KMS-11 (cell line): ENCODE measurements around the gene ZC3HAV1L.

Experiments used
- H2AFZ ChIP-seq: fragments of 200-600 bp; sonication (generic); 2 replicates; pipeline ENCODE4 v1.6.1; 2016; ENCODE audit warnings: antibody characterized with exemption, mixed run types, low read depth
- H3K27ac ChIP-seq: fragments of 200-600 bp; sonication (generic); 2 replicates; pipeline ENCODE4 v1.6.1; 2016; ENCODE audit warnings: mild to moderate bottlenecking, mixed run types
- H3K27me3 ChIP-seq: fragments of 200-600 bp; sonication (generic); 2 replicates; pipeline ENCODE4 v1.6.1; 2017; ENCODE audit warnings: mild to moderate bottlenecking, low read depth, mixed run types, moderate library complexity; ENCODE audit not compliant: insufficient read depth
- H3K36me3 ChIP-seq: fragments of 200-600 bp; sonication (generic); 2 replicates; pipeline ENCODE4 v1.6.1; 2017; ENCODE audit warnings: mild to moderate bottlenecking, mixed run types; ENCODE audit not compliant: insufficient read depth
- H3K4me1 ChIP-seq: fragments of 200-600 bp; sonication (generic); 2 replicates; pipeline ENCODE4 v1.6.1; 2016; ENCODE audit warnings: mild to moderate bottlenecking, low read depth, mixed run types; ENCODE audit not compliant: poor library complexity, severe bottlenecking
- H3K4me2 ChIP-seq: fragments of 200-600 bp; sonication (generic); 2 replicates; pipeline ENCODE4 v1.7.0; 2016; ENCODE audit warnings: mild to moderate bottlenecking, mixed run types
- H3K4me3 ChIP-seq: fragments of 200-600 bp; sonication (generic); IDR thresholded peaks from 2 replicates; pipeline ENCODE4 v1.6.1; 2017; ENCODE audit warnings: low read depth, low read length, mixed read lengths; ENCODE audit not compliant: insufficient read depth
- H3K79me2 ChIP-seq: fragments of 200-600 bp; sonication (generic); 2 replicates; pipeline ENCODE4 v1.6.1; 2016; ENCODE audit warnings: low read depth, mixed run types; ENCODE audit not compliant: insufficient read depth
- H3K9ac ChIP-seq: fragments of 200-600 bp; sonication (generic); 2 replicates; pipeline ENCODE4 v1.6.1; 2016; ENCODE audit warnings: mild to moderate bottlenecking, mixed run types
- H4K20me1 ChIP-seq: fragments of 200-600 bp; sonication (generic); 2 replicates; pipeline ENCODE4 v1.6.1; 2016; ENCODE audit warnings: mild to moderate bottlenecking, mixed run types; ENCODE audit not compliant: insufficient read depth
- TF ChIP-seq, protein P1 (sequence below): fragments of 200-600 bp; sonication (generic); conservative IDR thresholded peaks from 2 replicates; pipeline ENCODE4 v1.6.1; 2017; ENCODE audit warnings: low read depth, mild to moderate bottlenecking, antibody characterized with exemption, low read length, moderate library complexity, mixed read lengths

ZC3HAV1L gene

DNA sequence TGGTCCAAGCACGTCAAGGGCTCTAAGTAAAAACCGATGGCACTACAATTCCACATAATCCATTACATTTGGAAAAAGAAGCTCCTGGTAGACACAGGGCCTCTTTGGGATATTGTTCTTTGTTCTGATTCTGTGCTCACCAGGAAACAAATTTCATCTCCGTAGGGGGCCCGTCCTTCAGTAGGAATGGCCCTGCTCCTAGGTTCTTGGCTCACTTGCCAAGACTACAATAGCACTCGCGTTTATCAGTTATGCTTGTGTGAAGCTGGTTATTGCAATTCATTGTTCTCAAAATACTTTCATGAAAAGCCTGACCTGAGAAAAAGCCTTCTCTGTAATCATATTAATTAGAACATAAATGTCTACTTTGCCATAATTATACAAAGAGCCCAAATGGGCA is 10.3 kb upstream of the ZC3HAV1L start:
- H2AFZ ChIP-seq = no peak overlapping the region
- no peaks in the 10 kb centered on the region for H4K20me1 ChIP-seq
- no peak overlapping the region for H3K4me3 ChIP-seq
- H3K27me3 ChIP-seq = no peaks in the 10 kb centered on the region
- H3K36me3 ChIP-seq = no peaks in the 10 kb centered on the region
- H3K79me2 ChIP-seq = no peaks in the 10 kb centered on the region
- H3K27ac ChIP-seq = no peak overlapping the region
- peaks cover 12% of the 10 kb centered on the region for H3K4me1 ChIP-seq
- H3K9ac ChIP-seq = no peak overlapping the region
- TF ChIP-seq, protein P1, sequence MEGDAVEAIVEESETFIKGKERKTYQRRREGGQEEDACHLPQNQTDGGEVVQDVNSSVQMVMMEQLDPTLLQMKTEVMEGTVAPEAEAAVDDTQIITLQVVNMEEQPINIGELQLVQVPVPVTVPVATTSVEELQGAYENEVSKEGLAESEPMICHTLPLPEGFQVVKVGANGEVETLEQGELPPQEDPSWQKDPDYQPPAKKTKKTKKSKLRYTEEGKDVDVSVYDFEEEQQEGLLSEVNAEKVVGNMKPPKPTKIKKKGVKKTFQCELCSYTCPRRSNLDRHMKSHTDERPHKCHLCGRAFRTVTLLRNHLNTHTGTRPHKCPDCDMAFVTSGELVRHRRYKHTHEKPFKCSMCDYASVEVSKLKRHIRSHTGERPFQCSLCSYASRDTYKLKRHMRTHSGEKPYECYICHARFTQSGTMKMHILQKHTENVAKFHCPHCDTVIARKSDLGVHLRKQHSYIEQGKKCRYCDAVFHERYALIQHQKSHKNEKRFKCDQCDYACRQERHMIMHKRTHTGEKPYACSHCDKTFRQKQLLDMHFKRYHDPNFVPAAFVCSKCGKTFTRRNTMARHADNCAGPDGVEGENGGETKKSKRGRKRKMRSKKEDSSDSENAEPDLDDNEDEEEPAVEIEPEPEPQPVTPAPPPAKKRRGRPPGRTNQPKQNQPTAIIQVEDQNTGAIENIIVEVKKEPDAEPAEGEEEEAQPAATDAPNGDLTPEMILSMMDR = no peak
- H3K4me2 ChIP-seq = no peak overlapping the region

GRCh38 chr7:139044813-139045794 is 9.3 kb upstream of the ZC3HAV1L start:
- Histone ChIP-seq H3K4me2 (no peak overlapping the region), H3K79me2 (no peaks in the 10 kb centered on the region), H3K27me3 (no peaks in the 10 kb centered on the region), H3K4me1 (peaks cover 12% of the 10 kb centered on the region), H3K36me3 (no peaks in the 10 kb centered on the region), H3K4me3 (no peak overlapping the region), H4K20me1 (no peaks in the 10 kb centered on the region), H3K27ac (no peak overlapping the region), H2AFZ (no peak overlapping the region), H3K9ac (no peak overlapping the region)
- TF ChIP-seq, protein P1 = no peak

DNA sequence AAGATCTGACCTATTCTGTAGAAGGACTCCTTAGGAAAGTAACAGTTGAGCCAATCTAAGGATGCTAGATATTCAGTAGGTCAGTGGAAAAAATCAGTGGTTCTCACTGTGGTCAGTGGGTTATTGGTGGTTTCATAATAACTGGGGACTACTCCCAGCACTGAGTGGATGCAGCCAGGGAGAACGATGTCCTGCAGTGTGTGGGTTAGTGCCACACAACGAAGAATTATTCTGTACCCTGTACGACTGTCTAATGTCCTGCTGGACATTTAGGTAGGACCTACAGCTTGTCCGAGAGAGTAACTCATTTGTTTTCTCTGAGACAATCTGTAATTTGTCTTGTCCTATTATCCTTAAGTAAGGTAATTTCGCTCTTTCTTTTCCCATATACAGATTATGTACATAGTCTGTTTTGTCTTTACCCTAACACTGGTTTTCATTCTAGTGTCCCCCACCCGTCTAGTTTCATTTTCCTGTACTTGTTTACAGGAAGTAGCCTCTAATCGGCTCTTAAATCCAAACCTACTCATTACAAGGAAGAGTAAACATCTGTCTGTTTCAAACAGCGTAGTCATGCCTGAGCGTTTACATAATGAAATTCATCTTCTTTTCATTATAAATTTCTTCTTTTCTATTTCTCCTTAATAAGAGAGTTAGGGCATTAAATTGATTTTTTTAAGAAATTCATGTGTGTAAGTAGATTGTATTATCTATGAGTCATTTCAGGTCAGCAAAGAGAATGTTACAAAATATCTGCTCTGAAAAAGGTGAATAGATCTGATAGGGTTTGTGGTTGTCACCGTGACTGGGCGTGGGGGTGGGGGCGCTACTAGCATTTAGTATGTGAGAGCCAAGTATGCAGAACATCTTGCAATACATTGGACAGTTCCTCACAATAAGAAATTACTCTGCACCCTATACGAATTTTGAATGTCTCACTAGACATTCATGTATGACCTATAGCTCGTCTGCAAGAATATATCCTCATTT is 8.3 kb upstream of the ZC3HAV1L start:
- Histone ChIP-seq H3K79me2 (no peaks in the 10 kb centered on the region), H4K20me1 (no peaks in the 10 kb centered on the region), H3K4me3 (no peak overlapping the region), H3K9ac (no peak overlapping the region), H3K27ac (no peak overlapping the region), H3K4me1 (peaks cover 12% of the 10 kb centered on the region), H3K36me3 (no peaks in the 10 kb centered on the region), H2AFZ (no peak overlapping the region), H3K27me3 (no peaks in the 10 kb centered on the region), H3K4me2 (no peak overlapping the region)
- TF ChIP-seq, protein P1 = no peak

DNA sequence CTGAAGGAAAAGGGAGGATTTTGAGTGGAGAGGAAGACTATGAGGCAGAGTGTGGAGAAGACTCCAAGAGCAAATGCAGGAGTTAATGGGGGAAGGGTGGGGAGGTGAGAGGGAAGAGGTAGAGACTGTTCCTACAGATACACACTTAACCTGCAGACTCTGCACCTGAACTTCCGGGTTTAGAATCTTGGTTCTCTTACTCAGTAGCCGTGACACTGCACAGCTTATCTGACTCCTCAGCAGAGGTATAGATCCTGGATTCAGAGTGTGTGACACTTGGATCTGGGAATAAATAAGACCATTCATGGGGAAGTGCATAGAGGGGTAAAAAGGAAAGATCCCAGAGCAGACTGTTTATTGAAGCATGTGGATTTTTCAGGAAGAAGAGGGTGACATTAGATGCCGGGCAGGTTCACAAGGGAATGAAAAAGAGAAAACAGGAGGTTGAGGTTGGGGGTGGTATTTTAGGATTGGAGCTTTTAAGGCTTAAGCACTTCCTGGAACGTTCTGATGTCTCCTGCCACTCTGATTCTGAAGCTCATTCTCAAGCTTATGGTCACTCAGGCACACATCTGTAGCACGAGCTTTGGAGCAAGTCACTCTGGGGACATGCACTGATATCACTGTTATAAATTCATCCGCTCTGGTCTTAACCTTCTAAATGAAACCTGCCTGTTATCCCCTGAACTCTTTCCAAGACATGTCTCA is 5.7 kb upstream of the ZC3HAV1L start:
- Histone ChIP-seq H3K36me3 (no peaks in the 10 kb centered on the region), H2AFZ (no peak overlapping the region), H3K4me2 (no peak overlapping the region), H3K4me3 (no peak overlapping the region), H3K9ac (no peak overlapping the region), H3K27me3 (no peaks in the 10 kb centered on the region), H4K20me1 (no peaks in the 10 kb centered on the region), H3K27ac (no peak overlapping the region), H3K79me2 (no peaks in the 10 kb centered on the region), H3K4me1 (peaks cover 12% of the 10 kb centered on the region)
- TF ChIP-seq, protein P1 = no peak
